GM10847 (cell line): ENCODE results near the gene TMEM250.

Experiments
- POLR2A ChIP-seq: IDR thresholded peaks from 2 replicates; pipeline ENCODE4 v1.6.1; 2011; ENCODE audit not compliant: insufficient read length; ENCODE audit errors: extremely low read depth

Gene TMEM250

DNA sequence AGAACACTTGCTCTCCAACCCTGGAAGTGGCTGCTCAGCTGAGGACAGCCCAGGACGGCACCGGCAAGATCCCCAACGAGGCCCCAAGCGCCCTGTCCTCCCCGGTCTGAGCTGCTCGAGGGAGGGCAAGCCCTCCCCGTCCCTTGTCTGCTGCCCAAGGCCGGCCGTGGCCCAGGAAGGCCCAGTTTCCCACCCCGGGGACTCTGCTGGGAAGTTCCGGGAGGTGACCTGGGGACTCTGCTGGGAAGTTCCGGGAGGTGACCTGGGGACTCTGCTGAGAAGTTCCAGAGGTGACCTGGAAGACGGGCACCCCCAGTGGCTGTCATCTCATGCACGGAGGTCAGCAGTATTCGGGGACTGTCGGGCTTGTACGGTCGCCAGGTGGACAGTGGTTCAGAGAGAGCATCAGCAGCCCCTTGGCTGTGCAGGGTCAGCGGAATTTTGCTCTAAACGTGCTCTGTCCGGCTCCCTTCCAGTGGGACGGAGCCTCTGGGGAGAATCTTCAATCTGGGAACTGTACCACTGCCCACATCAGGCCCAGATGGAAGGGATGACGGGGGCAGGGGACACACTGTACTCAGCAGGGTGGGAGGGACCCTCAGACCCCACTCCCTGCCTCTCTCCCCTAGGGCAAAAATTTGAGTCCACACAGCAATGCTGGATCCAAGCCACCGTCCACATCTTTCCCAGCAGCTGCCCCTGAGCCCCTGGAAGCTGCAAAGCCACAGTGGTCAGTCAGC, 30.8 kb downstream of the TMEM250 start:
- no peak for TF ChIP-seq POLR2A

DNA sequence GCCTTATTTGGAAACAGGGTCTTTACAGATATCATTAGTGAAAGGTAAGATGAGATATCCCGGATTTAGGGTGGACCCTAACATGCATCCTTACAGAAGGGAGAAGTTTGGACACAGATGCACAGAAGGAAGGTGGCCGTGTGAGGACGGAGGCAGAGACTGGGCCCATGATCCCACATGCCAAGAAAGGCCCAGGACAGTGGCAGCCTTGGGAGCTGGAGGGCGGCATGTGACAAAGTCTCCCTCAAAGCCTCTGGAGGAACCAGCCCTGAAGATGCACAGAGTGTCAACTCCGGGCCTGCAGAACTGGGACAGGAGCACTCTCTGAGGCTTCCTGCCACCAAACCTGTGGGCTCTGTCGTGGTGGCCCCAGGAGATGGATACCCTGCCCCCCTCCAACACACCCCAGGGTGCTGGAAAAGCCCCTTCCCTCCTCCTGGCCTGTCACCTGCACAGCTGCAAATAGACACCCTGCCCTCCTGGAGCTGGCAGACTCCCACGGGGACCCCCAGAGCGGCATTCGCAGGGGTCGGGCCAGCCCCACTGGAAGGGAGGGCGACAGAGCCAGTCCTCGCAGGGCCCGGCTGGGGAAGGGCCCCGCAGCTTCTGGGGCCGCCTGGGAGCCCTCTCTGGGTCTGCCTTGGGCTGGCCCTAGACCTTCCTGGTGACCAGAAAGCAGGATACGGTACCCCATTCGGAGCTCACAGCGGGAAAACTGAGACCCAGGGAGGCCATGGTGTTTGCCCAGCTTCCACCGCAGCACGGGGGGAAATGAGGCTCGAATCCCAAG, 31.5 kb downstream of the TMEM250 start:
- no peak for TF ChIP-seq POLR2A

GRCh38 chr9:136086213-136086881, 32.3 kb downstream of the TMEM250 start:
- no peak for TF ChIP-seq POLR2A

DNA sequence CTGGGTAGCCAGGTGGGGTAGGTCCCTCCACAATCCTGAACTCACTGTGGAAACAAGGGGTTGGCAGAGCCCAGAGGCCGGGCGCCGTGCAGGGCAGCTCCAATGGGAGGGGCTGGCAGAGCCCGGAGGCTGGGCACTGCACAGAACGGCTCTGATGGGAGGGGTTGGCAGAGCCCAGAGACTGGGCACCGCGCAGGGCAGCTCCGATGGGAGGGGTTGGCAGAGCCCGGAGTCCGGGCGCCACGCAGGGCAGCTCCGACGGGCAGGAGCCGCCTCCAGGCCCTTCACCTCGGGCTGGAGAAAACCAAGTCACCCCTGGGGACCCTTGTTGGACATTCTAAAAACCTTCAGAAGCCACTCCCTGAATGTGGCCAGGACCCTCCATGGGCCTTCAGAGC, 32.9 kb downstream of the TMEM250 start:
- no peak for TF ChIP-seq POLR2A

DNA sequence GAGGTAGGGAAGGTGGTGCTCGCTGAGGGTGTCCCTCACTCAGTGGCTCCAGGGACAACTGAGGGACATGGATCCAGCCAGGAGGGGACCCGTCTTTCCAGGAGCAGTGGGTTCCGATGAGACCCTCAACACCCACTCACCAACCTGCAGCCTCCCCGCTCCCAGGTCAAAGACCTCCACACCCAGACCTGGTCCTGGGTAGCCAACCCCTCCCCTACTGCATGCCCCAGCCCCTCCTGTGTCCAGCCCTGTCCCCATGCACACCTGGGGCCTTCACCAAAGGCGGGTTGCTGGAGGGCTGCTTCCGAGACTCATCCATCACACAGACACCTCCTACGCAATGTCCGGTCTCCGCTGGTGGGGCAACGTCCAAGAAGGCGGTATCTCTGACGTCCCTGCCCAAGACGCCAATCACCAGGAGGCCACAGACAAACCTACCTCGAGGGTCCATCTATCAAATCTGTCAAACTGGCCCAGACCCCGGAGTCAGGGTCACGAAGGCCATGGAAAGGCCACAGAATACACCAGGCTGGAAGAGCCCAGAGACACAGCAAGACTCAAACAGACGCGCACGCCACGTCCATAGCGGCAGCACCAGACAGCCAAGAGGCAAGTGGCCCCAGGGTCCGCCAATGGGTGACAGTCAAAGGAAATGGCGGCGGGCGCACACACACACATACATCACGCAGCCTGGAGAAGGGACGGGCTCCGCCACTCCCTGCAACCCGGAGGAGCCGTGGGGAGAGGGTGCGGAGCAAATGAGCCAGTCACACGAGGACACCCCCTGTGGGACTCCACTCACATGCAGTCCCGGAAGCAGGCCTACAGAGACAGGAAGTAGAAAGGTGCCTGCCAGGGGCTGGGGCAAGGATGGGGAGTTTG, 34.4 kb downstream of the TMEM250 start:
- TF ChIP-seq POLR2A = no peak

GRCh38 chr9:136083558-136084062, 35.1 kb downstream of the TMEM250 start:
- TF ChIP-seq POLR2A = no peak

GRCh38 chr9:136082496-136083361, 35.9 kb downstream of the TMEM250 start:
- no peak for TF ChIP-seq POLR2A

- TF ChIP-seq POLR2A = no peak
Measured at GRCh38 chr9:136081826-136082495, 36.7 kb downstream of the TMEM250 start.

DNA sequence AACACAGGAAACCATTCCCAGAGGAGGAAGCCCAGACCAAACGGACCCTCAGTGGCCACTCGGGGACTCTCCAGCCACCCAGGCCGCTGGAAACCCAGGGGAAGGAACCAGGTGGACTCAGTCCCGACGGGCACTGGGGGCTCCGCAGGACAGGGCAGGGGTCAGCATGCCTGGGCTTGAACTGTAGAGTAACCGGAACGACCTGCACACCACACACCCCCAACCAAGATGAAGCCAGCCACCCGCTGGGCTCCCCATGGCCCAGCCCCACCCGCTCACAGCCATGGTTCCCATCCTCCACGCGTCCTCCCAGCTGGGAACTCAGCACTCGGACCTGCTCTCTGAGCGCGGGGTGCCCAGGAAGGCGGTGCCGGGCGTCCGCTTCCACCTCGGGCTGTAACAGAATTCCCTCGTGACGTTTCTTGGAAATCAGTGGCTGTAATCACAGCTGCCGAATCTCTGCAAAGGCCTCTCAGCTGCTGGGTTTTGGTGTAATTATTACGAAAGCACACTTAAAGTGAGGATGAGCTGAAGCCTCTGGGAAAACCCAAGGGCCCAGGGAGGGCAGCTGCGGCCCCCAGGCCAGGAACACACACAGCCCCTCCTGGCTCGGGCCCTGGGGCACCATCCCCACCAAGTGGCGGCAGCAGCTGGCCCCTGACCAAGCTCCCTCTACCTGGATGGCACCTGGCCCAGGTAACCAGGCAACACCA, 37.4 kb downstream of the TMEM250 start:
- no peak for TF ChIP-seq POLR2A

GRCh38 chr9:136080716-136081112, 38.0 kb downstream of the TMEM250 start:
- no peak for TF ChIP-seq POLR2A

DNA sequence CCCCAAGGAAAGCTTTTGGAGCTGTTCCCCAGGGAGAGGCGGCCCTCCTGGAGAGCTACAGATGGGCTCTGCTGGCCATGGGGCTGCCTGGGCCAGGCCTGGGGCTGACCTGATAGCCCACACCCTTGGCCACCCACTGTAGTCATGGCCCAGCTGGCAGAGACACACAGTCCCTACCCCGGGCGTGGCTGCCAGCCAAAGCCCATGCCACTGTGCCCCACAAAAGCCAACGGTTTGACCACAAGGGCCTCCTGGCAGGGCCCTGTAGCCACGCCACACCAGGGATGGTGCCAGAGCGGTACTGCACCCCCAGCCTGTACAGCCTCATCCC, 38.8 kb downstream of the TMEM250 start:
- TF ChIP-seq POLR2A = no peak

GRCh38 chr9:136079211-136079915, 39.3 kb downstream of the TMEM250 start:
- no peak for TF ChIP-seq POLR2A
